ENCODE data around the gene KRT6B.
"Not testable (repeated sequence)": the region's sequence is repeated elsewhere in the genome, so short reads cannot be mapped to it uniquely, and the experiment has no call there.

Gene KRT6B

DNA sequence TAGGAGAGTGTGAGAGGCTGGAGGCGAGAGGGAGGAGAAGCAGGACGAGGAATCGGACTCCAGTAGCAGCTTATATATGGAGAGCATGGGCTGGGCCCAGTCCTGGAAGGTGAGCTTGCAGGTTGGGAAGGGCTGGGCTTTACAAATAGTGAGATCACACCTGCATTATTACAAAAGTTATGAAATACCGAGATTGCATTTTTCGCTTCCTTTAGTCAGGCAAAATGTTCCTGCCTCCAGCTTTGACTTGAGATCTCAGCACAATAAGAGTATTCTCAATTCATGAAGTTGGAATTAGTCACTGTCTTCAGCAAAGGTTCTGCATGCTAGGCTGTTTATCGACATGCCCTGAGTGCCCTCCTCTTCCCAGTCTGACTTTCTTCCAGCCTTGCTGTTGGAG, at the start of gene KRT6B:
Gene KRT6B (minus strand): TSS at position 46 of the 400 bp plus-strand sequence. CDS start 68 bp downstream, outside the sequence.
- DNase-seq (ENCODE audit: extremely low read depth, low read depth): no peak
- H3K4me3 ChIP-seq (replicated peaks; ENCODE audit: low read depth, low read length): no peak within 1 kb of the TSS
- TF ChIP-seq, protein P1, sequence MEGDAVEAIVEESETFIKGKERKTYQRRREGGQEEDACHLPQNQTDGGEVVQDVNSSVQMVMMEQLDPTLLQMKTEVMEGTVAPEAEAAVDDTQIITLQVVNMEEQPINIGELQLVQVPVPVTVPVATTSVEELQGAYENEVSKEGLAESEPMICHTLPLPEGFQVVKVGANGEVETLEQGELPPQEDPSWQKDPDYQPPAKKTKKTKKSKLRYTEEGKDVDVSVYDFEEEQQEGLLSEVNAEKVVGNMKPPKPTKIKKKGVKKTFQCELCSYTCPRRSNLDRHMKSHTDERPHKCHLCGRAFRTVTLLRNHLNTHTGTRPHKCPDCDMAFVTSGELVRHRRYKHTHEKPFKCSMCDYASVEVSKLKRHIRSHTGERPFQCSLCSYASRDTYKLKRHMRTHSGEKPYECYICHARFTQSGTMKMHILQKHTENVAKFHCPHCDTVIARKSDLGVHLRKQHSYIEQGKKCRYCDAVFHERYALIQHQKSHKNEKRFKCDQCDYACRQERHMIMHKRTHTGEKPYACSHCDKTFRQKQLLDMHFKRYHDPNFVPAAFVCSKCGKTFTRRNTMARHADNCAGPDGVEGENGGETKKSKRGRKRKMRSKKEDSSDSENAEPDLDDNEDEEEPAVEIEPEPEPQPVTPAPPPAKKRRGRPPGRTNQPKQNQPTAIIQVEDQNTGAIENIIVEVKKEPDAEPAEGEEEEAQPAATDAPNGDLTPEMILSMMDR (IDR thresholded peaks at IDR 0.05; ENCODE audit: low read depth, low read length, missing control alignments): no peak

DNA sequence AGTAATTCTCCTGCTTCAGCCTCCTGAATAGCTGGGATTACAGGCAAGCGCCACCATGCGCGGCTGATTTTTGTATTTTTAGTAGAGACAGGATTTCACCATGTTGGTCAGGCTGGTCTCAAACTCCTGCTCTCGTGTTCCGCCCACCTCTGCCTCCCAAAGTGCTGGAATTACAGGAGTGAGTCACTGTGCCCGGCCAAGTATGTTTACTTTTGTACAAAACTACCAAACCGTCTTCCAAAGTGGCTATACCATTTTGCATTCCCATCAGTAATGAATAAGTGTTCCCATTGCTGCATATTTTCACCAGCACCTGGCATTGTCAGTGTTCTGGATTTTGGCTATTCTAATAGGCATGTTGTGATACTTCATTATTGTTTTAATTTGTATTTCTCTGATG, 49.5 kb upstream of the KRT6B start:
- DNase-seq (ENCODE audit: extremely low read depth, low read depth): no peak
- H3K4me3 ChIP-seq (replicated peaks; ENCODE audit: low read depth, low read length): no peak overlapping the region
- TF ChIP-seq, protein P1 (IDR thresholded peaks at IDR 0.05; ENCODE audit: low read depth, low read length, missing control alignments): no peak

DNA sequence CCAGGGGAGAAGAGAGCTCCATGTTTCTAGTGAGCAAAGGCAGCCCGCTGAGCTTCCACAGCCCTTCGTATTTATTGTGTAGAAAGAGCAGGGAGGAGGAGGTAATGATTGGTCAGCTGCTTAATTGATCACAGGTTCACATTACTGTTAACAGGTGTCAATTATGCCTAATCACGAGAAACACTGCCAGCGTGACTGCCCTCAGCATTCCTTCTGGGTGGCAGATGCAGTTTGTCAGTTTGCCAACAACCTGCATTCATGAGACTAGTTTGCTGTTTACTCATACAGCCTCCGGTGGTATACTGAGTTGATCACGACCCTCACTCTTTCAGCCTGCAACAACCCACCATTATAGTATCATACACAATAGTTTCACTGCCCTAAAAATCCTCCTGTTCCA, 48.6 kb upstream of the KRT6B start:
- H3K4me3 ChIP-seq (replicated peaks; ENCODE audit: low read depth, low read length); DNase-seq (ENCODE audit: extremely low read depth, low read depth): not testable (repeated sequence)

DNA sequence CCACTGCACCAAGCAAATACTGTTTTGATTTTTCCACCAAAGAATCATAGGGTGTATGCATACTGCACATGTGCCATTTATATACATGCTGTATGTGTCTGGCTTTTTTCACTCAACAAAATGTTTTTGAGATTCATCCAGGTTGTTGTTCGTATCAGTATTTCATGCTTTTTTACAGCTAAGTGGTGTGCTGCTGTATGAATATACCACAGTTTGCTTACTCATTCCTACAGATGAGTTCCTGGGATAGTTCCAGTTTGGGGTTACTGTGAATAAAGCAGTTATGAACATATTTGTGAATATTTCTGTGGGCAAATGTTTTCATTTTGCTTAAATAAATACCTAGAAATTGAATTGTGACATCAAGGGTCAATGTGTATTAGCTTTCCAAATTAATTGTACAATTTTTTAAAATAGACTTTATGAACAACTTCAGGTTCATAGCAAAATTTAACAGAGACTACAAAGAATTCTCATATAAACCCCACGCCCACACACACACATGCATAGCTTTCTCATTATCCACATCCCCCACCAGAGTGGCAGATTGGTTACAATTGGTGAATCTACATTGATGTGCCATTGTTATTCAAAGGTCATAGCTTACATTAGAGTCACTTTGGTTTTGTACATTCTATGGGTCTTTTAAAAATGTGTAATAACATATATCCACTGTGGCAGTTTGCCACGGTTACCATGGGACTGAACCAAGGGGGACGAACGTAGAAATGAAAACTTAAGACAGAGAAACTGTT, 48.0 kb upstream of the KRT6B start:
- TF ChIP-seq, protein P1 (IDR thresholded peaks at IDR 0.05; ENCODE audit: low read depth, low read length, missing control alignments): no peak
- no peak for DNase-seq (ENCODE audit: extremely low read depth, low read depth)
- H3K4me3 ChIP-seq (replicated peaks; ENCODE audit: low read depth, low read length): no peak overlapping the region

DNA sequence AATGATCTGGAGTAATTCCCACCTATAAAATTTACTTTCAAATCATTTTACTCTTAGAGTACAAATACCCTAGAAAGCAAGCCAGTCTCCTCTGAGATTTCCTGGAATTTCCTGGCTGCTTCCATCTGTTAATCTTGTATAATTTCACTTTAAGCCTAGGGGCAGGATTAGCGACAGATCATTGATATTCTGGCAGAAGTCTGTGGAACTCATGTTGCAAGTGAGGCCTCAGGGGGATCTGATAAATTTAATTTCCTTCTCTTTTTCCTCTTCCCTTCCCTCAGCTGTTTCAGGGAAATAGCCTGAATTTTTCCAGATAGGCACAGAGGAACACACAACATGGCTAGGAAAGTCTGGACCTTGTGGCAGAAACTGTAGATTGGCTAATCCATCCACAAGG, 47.0 kb upstream of the KRT6B start:
- no peak for DNase-seq (ENCODE audit: extremely low read depth, low read depth)
- TF ChIP-seq, protein P1 (IDR thresholded peaks at IDR 0.05; ENCODE audit: low read depth, low read length, missing control alignments): no peak

DNA sequence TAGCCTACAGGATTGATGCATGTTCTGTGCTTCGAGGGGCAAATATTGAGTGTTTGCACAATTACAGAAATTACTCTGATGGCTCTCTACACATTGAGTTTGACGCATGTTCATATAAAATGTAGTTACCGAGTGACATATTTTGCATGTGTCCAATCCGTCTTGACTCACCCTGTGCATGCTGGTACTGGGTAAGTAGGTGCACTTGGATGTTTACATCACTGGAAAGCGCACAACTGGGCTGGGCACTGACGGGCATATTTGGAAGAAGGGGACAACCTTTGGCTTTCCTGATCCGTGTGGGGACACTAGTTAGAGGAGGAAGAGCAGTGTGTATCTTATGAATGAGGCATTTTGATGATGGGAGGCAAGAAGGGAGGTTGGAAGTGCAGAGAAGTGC, 46.0 kb upstream of the KRT6B start:
- DNase-seq (ENCODE audit: extremely low read depth, low read depth): no peak
- H3K4me3 ChIP-seq (replicated peaks; ENCODE audit: low read depth, low read length): no peak overlapping the region
- TF ChIP-seq, protein P1 (IDR thresholded peaks at IDR 0.05; ENCODE audit: low read depth, low read length, missing control alignments): no peak

More for the DNA sequence above, 47.0 kb upstream of the KRT6B start:
- no peak overlapping the region for H3K4me3 ChIP-seq (replicated peaks; ENCODE audit: low read depth, low read length)

DNA sequence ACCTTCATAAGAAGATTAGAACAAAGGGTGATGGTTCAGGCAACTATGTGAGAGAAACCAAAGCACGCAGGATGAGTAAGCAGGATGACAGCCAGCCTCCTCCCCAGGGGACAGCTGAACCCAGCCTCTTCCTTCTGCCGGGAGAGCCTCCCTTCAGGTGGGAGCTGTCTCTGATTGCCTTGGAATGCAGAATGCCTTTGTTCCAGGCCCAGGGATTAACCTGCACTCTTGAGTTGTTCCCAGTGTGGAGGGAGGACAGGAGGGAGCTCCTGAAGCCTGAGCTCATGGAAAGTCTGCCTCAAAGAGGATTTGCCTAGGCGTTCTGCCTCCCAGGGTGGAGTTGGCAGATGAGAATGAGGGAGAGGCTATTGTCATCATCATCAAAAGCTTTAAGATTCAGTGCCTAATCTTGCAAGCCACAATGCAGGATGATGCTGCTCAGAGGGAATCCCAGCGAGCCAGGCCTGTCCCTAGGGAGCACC, 44.7 kb upstream of the KRT6B start:
- TF ChIP-seq, protein P1 (IDR thresholded peaks at IDR 0.05; ENCODE audit: low read depth, low read length, missing control alignments): no peak
- H3K4me3 ChIP-seq (replicated peaks; ENCODE audit: low read depth, low read length): no peak overlapping the region
- peak; percentile 5 for DNase-seq (ENCODE audit: extremely low read depth, low read depth)
